Left ventricle myocardium superior (tissue), 1 donor: ENCODE data around the gene DIPK1B. TPM values are rescaled to one million over a fixed set of nuclear protein-coding genes. Genes with fewer than 3 reads are reported as not detected.
"Not testable (repeated sequence)": the region's sequence is repeated elsewhere in the genome, so short reads cannot be mapped to it uniquely, and the experiment has no call there.

Experiments
- ATAC-seq: fragments of 200-7000 bp; cut with Tn5 transposase; one replicate; pipeline ENCODE4 v1.9.1; 2020; ENCODE audit warnings: mild to moderate bottlenecking, moderate library complexity
- DNase-seq: peaks from one replicate; pipeline ENCODE4 v3.0.0-alpha.2; 2020
- intact Hi-C: fragments of 100-400 bp; cut with micrococcal nuclease; formaldehyde crosslinking; loops from one replicate; pipeline ENCODE4 v1.11.0; 2022
- total RNA-seq: library from RNA; stranded (reverse); fragmentation: NEBNext Ultra II Directional; extraction: Animal tissue kit (Norgen Biotek cat#: 25700); gene quantifications from one replicate; pipeline ENCODE4 v1.2.1, GENCODE V29; 2021
- donor health status: DM: no; HTN: yes; CAD: no; lungs with severe emphysema.

DIPK1B gene
- total RNA-seq, 1 donor from 2014 or later = 22.3 TPM

- intact Hi-C loops = no loop called here
- DNase-seq (no peak), ATAC-seq (no peak)
These were observed 46.6 kb downstream of the DIPK1B start for GRCh38 chr9:136759001-136759400.

DNA sequence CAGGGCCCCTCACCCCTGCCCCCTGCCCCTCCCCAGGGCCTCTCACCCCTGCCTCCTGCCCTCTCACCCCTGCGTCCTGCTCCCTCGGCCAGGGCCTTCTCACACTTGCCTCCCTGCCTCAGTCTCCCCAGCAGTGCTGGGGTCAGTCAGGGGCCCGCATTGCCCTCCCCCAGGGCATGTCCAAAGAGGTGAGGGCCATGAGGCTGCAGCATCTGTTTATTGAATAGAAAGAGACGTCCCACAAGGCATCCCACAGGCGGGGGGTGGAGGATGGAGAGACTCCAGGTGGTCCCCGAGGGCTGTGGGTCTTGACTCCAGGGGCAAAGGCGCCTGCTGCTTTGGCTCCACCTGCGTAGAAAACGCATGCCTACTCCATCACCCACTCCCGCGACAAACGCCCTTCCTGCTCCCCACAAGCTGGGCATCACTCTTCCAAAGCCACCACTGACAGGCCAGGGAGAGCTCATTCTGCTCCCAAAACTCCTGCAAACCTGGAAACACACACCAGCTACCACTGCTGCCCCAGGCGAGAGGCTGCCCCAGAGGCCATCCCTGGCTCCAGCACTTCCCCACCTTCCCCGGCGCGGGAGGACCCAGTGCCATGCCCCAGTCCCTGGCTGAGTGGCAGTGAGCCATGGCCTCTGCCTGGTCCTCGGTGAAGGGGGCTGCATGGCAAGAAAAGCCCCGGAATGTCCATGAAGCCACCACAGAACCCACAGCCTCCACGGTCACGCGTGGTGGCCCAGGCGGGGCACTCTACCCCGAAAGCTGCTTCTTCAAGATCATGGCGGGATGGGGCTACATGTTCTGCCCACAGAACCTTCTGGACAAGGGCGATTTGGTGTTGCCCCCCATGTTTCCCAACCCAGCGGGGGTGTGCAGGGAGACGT is 47.3 kb downstream of the DIPK1B start:
- intact Hi-C loops = no loop called here
- ATAC-seq = no peak
- DNase-seq = no peak

- no peak for ATAC-seq
- intact Hi-C loops = no loop called here
These were observed 48.1 kb downstream of the DIPK1B start for GRCh38 chr9:136760424-136760823.

GRCh38 chr9:136760834-136761544 is 48.6 kb downstream of the DIPK1B start:
- intact Hi-C loops = not testable (repeated sequence)
- peak; percentile 60 for DNase-seq
- ATAC-seq = peak; percentile 31

More at GRCh38 chr9:136760424-136760823, 48.1 kb downstream of the DIPK1B start:
- DNase-seq = no peak

DNA sequence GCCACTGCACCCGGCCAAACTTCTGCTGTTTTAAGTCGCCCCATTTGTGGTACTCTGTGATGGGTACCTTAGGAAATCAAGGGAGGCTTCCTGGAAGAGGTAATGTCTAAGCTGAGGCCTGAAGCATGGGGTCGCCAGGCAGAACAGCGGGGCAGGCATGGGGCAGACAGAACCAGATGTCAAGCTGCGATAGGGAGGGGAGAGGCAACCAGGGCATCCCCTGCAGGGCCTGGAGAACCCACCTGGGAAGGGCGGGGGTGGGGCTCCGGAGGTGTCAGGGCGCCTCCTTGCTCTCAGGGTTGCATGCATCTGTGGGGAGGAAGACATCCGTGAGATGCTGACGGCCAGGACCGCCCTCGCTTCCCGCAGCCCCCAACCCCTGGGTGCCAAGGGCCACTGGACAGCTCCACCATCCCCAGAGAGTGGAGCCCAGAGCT is 49.2 kb downstream of the DIPK1B start:
- no peak for ATAC-seq
- DNase-seq = no peak
- intact Hi-C loops = no loop called here

DNA sequence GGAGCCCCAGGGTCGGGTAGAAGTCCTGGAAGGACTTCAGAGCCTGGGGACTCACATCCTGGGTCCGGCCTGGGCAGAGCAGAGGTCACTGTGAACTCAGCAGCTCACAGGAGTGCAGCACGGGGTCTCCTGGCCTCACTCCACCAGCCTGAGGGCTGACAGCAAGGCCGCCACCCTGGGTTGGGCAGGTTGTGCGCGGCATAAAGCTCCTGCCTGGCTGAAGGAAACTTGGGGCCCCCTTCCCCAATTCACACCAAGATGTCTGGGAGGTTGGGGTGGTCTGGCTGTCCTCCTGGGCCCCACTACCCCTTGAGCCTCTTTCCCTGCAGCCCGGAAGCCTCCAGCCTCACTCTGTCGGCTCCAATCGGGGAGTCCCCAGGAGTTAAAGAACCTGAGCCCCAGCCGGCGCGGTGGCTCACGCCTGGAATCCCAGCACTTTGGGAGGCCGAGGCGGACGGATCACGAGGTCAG is 49.9 kb downstream of the DIPK1B start:
- intact Hi-C loops = no loop called here
- ATAC-seq (no peak), DNase-seq (no peak)

DNA sequence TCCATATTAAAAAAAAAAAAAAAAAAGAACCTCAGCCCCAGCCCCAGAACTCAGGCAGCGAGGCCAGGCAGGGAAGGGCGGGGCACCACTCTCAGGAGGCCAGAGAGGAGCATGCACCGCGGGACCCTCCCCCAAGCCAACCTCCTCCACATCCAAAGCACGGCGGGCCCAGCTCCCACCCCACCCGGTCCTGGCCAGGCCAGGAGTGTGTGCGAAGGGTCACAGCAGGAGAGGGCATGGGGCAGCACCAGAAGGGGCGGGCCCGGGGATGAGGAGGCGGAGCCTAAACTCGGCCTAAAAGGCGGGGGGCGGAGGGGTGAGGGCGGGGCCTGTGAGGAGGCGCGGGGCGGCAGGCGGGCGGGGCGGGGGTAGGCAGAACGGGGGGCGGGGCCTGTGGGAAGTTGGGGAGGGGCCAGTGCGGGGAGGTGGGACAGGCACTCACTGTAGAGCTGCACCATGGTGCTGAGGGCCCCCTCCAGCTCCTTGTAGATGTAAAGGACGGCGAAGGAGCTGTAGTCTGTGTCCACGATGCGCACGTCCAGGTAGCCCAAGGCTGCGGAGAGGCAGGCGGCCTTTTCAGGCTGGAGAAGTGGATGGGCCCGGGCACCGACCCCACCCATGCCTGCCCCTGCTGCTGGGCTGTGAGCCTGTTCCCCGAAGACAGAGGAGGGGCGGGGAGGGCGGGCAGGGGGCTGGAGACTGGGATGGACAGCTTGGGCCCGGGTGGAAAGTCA is 50.7 kb downstream of the DIPK1B start:
- intact Hi-C loops = no loop called here

DNA sequence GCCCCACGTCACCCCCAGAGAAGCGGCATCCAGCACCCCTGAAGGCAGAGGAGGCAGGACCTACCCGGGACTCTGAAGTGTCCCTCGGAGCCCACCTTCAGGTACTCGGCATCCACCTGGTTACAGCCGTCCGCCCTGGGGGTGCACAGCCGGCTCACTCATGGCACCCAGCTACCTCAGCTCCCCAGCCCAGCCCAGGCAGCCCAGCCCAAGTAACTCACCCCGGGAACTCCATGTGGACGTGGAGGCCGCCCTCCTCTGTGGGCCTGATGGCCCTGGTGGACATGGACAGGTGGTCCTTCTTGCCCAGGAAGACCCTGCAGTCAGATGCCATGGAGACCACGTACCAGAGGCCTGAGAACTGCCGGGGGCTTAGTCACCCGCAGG is 51.3 kb downstream of the DIPK1B start:
- ATAC-seq (no peak), DNase-seq (no peak)
- intact Hi-C loops = no loop called here

More for the DNA sequence above, 50.7 kb downstream of the DIPK1B start:
- peak; percentile 39 for ATAC-seq
- DNase-seq = peak; percentile 66

GRCh38 chr9:136764301-136764891 is 52.0 kb downstream of the DIPK1B start, which contains the start of gene LCN15:
LCN15 (minus strand) TSS chr9:136764518; CDS start chr9:136764488, 30 bp downstream.
- DNase-seq = no peak
- intact Hi-C loops = no loop called here
- ATAC-seq = peak; percentile 4

DNA sequence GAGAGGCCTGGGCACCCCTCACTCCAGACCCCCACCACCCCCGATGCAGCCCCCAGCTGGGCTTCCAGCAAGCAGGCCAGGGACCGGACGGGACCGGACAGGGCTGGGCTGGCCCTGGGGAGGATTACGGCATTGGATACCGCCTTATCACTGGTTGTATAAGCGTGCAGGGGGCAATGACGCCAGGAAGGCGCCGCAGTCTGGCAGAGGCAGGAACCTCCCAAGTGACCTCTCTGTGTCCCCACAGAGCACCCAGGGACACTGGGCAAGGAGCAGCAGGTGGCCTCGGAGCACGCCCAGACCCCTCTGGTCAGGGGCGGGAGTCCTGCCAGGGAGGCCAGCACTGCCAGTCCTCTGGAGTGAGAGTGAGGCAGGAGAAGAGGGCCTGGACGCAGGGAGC is 52.7 kb downstream of the DIPK1B start:
- DNase-seq = no peak

DNA sequence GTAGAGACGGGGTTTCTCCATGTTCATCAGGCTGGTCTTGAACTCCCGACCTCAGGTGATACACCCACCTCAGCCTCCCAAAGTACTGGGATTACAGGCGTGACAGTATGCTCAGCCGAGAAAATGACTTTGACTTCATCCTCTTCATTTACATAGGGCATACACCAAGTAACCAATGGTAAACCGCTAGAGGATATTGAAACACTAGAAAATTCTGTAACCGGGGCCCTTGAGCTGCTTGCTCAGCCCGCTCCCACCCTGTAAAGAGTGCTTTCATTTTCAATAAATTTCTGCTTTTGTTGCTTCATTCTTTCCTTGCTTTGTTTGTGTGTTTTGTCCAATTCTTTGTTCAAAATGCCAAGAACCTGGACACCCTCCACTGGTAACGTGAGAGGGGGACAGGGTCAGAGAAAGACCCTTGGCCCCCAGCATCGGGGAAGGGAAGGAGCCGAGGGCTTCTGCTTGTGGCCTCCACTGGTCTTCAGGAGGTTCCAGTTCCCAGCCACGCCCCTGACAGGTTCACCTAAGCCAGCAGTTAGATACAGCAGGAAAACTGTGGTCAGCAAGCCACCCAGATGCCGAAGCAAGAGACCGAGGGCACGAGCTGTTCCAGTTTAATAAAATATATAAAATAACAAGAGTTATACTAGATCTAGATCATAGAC is 53.5 kb downstream of the DIPK1B start:
- DNase-seq, intact Hi-C loops, ATAC-seq: not testable (repeated sequence)

More for the DNA sequence above, 52.7 kb downstream of the DIPK1B start:
- intact Hi-C loops = no loop called here
- ATAC-seq = peak; percentile 58

- intact Hi-C loops, ATAC-seq: not testable (repeated sequence)
- peak; percentile 71 for DNase-seq
These were observed 54.2 kb downstream of the DIPK1B start for GRCh38 chr9:136766410-136767120.

DNA sequence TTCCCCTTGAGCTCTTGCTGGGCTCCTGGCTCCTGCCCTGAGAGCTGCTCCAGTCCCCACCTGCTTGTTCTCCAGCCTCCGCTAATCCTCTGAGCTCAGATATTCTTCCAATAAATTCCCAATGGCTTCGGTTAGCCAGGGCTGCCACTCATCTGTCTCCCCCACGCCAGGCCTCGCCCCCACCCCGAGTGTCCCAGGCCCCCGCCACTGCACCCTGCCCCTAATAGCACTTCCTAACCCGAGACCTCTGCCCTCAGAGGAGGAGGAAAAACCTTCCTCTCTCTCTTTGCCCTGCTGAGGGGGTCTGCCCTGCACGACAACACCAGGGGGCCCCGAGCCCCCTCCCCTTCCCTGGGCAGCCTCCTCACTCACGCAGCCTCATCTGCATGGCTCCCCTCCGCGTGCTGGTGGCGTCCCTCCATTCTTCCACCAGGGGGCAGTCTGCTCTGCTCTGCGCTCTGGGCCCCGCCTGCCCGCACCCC is 57.4 kb downstream of the DIPK1B start:
- intact Hi-C loops = no loop called here
- no peak for ATAC-seq
- no peak for DNase-seq

DNA sequence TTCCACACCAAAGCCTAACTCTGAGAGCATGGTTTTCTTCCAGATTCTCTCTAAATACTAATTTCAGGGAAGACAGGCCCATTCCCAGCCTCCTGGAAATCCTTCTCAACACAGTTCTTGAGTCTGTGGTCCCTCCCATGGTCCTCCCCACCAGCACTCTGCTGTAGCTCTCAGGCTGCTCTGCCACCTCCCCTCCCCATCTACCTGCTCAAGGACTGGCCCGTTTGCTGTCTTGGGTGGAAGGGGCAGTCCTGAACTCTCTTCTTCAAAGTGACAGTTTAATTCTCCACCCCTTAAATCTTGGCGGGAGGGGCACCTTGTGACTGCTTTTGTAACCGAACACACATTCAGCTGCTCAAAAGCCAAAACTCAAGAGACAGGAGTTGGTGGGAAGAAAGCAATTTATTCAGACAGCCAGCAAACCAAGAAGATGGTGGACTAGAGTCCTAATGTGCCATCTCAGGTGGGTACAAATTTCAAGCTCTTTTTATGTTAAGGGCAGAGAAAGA is 59.6 kb downstream of the DIPK1B start:
- intact Hi-C loops = no loop called here
- DNase-seq (no peak), ATAC-seq (no peak)

DNA sequence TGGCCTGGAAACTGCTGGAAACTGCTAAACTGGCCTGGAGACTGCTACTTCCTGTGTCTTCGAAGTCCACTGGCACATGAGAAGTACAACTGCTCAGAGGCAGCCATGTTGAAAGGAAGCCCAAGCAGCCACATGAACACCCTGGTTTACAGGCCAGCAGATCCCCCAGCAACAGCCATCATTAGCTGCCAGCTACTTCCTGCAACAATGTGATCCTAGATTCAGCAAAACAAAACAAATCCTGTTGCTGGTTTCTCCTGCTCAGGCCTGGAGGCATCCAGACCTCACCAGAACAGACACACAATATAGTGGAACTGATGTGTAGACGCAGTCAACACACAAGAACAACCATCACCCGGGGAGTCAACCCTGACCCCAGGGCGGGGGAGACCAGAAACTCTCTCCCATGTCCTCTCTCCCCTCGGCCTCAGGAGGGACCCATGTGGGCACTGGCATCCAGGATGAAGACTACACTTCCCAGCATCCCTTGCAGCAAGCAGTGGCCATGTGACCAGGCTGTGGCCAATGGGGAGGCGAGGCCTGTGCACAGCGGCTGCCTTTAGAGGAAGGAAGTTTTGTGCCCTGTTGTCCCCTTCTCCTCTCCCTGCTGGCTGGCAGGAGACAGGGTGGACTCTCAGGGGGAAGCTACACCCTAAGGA is 61.1 kb downstream of the DIPK1B start:
- intact Hi-C loops = no loop called here
- DNase-seq (no peak), ATAC-seq (peak; percentile 48)
